ENCODE results near the gene ZEB2. TPM values are rescaled to one million over a fixed set of nuclear protein-coding genes. Genes with fewer than 3 reads are reported as not detected.

The ZEB2 gene
- total and polyA plus RNA-seq, 12 donors: 29.0 to 226 (median 142) TPM

GRCh38 chr2:144479138-144479537 is 40.8 kb downstream of the ZEB2 start:
- Histone ChIP-seq H3K27ac (peak overlapping the region in 4 of 5 donors; percentile 0 to 70 (median 57)), H3K9me3 (replicated peaks in 1 of 3) (no peaks in the 10 kb centered on the region), H3K36me3 (replicated peaks in 1 of 2) (peaks cover 0 to 8% of the 10 kb centered on the region in 2 donors), H3K4me1 (replicated peaks in 1 of 2) (peaks cover 37 to 94% of the 10 kb centered on the region in 2 donors), H3K4me3 (no peak overlapping the region), H3K27me3 (no peaks in the 10 kb centered on the region)
- WGBS, 4 donors: 31 to 40% (median 36%) methylated on average over 3 to 4 of the region's 4 CpGs
- intact Hi-C loops (cut with DNase I): no loop called here
- no peak for TF ChIP-seq CTCF (IDR thresholded peaks at IDR 0.05)
- no peak for TF ChIP-seq POLR2A (IDR thresholded peaks at IDR 0.05)
- DNase-seq: no peak

- Histone ChIP-seq H3K9me3 (replicated peaks in 1 of 3) (no peaks in the 10 kb centered on the region), H3K4me1 (replicated peaks in 1 of 2) (peaks cover 33 to 85% of the 10 kb centered on the region in 2 donors), H3K27ac (peak overlapping the region in 1 of 5 donors; percentile 29), H3K4me3 (no peak overlapping the region), H3K36me3 (replicated peaks in 1 of 2) (peaks cover 0 to 8% of the 10 kb centered on the region in 2 donors), H3K27me3 (no peaks in the 10 kb centered on the region)
- 78 to 85% (median 82%) methylated on average over 7 of the region's 7 CpGs for WGBS, 4 donors
- intact Hi-C loops (cut with DNase I): no loop called here
- DNase-seq: no peak
- TF ChIP-seq POLR2A (IDR thresholded peaks at IDR 0.05): no peak
- TF ChIP-seq CTCF (IDR thresholded peaks at IDR 0.05): no peak
Observed at GRCh38 chr2:144477957-144478311, 42.0 kb downstream of the ZEB2 start.

- intact Hi-C loops (cut with DNase I): no loop called here
- no peak for TF ChIP-seq POLR2A (IDR thresholded peaks at IDR 0.05)
- no peak for TF ChIP-seq CTCF (IDR thresholded peaks at IDR 0.05)
- H3K36me3 ChIP-seq (replicated peaks in 1 of 2): peaks cover 0 to 8% of the 10 kb centered on the region in 2 donors
- no peaks in the 10 kb centered on the region for H3K27me3 ChIP-seq
- no peak overlapping the region for H3K4me3 ChIP-seq
- H3K27ac ChIP-seq: peak overlapping the region in 1 of 5 donors; percentile 29
- no peaks in the 10 kb centered on the region for H3K9me3 ChIP-seq (replicated peaks in 1 of 3)
- no peak for DNase-seq
- H3K4me1 ChIP-seq (replicated peaks in 1 of 2): peaks cover 29 to 81% of the 10 kb centered on the region in 2 donors
- 64 to 73% (median 70%) methylated on average over 4 of the region's 4 CpGs for WGBS, 4 donors
Observed at GRCh38 chr2:144477281-144477956, 42.5 kb downstream of the ZEB2 start.

GRCh38 chr2:144476682-144477081 is 43.2 kb downstream of the ZEB2 start:
- WGBS, 4 donors: 75 to 89% (median 81%) methylated on average over 1 of the region's 1 CpG
- no peaks in the 10 kb centered on the region for H3K9me3 ChIP-seq (replicated peaks in 1 of 3)
- H3K27ac ChIP-seq: no peak overlapping the region
- H3K27me3 ChIP-seq: no peaks in the 10 kb centered on the region
- TF ChIP-seq CTCF (IDR thresholded peaks at IDR 0.05): no peak
- TF ChIP-seq POLR2A (IDR thresholded peaks at IDR 0.05): no peak
- DNase-seq: no peak
- no peak overlapping the region for H3K4me3 ChIP-seq
- H3K4me1 ChIP-seq (replicated peaks in 1 of 2): peaks cover 23 to 78% of the 10 kb centered on the region in 2 donors
- peaks cover 0 to 8% of the 10 kb centered on the region in 2 donors for H3K36me3 ChIP-seq (replicated peaks in 1 of 2)
- intact Hi-C loops (cut with DNase I): no loop called here

Measured in adrenal gland (tissue), 12 donors.